Lower leg skin (tissue), 3 donors: ENCODE data around the gene CHPF2.

Source experiments
- POLR2A ChIP-seq, 2 donors: fragments of 450-650 bp; IDR thresholded peaks; one replicate each; pipeline ENCODE4 v1.6.1; 2016 to 2017; ENCODE audit warnings: antibody characterized with exemption in 2 of 2, mild to moderate bottlenecking in 1 of 2, moderate library complexity in 1 of 2
- TF ChIP-seq, protein P1 (sequence below), 3 donors: fragments of 450-650 bp; IDR thresholded peaks; one replicate each; pipeline ENCODE4 v1.5.1; 2016; ENCODE audit warnings: antibody characterized with exemption in 3 of 3, mild to moderate bottlenecking in 3 of 3, moderate library complexity in 2 of 3

DNA sequence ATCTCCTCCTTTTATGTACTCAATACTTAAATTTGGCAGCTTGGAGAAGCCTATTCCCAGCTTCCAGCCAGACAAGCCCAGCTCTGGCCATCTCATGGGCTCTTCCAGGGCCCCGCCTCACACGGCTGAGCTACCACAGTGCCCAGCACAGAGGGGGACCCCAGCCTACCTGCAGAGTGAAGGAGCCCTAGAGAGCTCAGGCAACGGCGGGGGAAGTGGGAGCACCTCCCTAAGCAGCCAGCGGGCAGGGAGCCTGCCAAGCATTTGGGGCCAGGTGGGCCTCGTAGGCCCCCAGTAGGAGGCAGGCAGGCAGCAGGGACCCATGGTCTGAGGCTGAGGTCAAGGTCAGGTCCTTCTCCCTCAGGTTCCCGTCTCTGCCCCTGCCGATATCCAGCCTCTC lies 45.3 kb downstream of the CHPF2 start:
- TF ChIP-seq, protein P1, sequence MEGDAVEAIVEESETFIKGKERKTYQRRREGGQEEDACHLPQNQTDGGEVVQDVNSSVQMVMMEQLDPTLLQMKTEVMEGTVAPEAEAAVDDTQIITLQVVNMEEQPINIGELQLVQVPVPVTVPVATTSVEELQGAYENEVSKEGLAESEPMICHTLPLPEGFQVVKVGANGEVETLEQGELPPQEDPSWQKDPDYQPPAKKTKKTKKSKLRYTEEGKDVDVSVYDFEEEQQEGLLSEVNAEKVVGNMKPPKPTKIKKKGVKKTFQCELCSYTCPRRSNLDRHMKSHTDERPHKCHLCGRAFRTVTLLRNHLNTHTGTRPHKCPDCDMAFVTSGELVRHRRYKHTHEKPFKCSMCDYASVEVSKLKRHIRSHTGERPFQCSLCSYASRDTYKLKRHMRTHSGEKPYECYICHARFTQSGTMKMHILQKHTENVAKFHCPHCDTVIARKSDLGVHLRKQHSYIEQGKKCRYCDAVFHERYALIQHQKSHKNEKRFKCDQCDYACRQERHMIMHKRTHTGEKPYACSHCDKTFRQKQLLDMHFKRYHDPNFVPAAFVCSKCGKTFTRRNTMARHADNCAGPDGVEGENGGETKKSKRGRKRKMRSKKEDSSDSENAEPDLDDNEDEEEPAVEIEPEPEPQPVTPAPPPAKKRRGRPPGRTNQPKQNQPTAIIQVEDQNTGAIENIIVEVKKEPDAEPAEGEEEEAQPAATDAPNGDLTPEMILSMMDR (IDR thresholded peaks at IDR 0.05) = no peak
- no peak for TF ChIP-seq POLR2A (IDR thresholded peaks at IDR 0.05)
